ENCODE results near the gene ALOXE3.

DNA sequence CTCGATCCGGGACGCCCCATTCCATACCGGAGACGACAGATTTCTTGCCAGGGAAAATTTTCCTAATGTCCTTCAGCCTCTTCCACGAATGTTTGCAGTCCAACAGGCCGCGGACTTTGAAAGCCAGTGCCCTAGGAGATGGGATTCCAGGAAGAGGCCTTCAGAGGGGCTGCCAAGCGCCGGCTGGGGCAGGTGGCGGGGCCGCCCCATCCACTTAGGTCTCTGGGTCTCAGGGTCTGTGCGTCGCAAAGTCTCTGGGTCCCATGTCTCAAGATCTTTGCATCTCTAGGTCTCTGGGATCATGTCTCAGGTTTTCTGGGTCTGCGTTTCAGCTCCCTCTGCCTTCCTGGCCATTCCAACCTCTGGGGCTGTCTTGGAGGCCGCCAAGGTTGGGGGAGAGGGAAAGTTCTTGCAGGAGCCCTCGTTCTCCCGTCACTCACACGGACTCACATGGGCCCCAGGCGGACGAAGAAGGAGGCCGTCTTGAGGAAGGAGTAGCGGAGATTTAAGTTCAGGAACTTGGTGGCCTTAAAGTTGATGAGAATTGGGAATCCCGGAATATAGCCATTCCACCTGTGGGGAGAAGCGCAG lies 38.0 kb downstream of the ALOXE3 start:
- TF ChIP-seq, protein P1, sequence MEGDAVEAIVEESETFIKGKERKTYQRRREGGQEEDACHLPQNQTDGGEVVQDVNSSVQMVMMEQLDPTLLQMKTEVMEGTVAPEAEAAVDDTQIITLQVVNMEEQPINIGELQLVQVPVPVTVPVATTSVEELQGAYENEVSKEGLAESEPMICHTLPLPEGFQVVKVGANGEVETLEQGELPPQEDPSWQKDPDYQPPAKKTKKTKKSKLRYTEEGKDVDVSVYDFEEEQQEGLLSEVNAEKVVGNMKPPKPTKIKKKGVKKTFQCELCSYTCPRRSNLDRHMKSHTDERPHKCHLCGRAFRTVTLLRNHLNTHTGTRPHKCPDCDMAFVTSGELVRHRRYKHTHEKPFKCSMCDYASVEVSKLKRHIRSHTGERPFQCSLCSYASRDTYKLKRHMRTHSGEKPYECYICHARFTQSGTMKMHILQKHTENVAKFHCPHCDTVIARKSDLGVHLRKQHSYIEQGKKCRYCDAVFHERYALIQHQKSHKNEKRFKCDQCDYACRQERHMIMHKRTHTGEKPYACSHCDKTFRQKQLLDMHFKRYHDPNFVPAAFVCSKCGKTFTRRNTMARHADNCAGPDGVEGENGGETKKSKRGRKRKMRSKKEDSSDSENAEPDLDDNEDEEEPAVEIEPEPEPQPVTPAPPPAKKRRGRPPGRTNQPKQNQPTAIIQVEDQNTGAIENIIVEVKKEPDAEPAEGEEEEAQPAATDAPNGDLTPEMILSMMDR (IDR thresholded peaks at IDR 0.05; ENCODE audit: low read depth, low read length): no peak
- TF ChIP-seq POLR2A (IDR thresholded peaks at IDR 0.05; ENCODE audit: extremely low read depth, insufficient read length): no peak
